Measurements from ENCODE around the gene POU2F1. TPM values are rescaled to one million over a fixed set of nuclear protein-coding genes. Genes with fewer than 3 reads are reported as not detected.

The POU2F1 gene
- total RNA-seq, 1 experiment from 2014 or later, result 11.6 TPM

- no peak for TF ChIP-seq CTCF (IDR thresholded peaks at IDR 0.05; ENCODE audit: unreplicated experiment)
- Mint-ChIP-seq H3K36me3 (ENCODE audit: insufficient read depth, unreplicated experiment) (no peaks in the 10 kb centered on the region), H3K4me3 (ENCODE audit: unreplicated experiment) (peak overlapping the region; percentile 71), H3K27me3 (ENCODE audit: insufficient read depth, unreplicated experiment) (no peaks in the 10 kb centered on the region), H3K9me3 (ENCODE audit: unreplicated experiment) (no peaks in the 10 kb centered on the region), H3K4me1 (ENCODE audit: insufficient read depth, unreplicated experiment) (no peaks in the 10 kb centered on the region), H3K27ac (ENCODE audit: low read depth, unreplicated experiment) (peak overlapping the region; percentile 47)
- BruUV-seq (replicated peaks), result no TSS peak
- POLR2A ChIA-PET, result interaction anchor here (1.0 to 2.4 kb wide), 7 partner anchors 10 to 235 kb away, joined by 3 to 13 read pairs (median 7); partner anchors contain the start of genes CREG1 and POU2F1
- CTCF ChIA-PET, result interaction anchor here (0.6 to 6.5 kb wide), 11 partner anchors 9 to 236 kb away, joined by 3 to 46 read pairs (median 5); partner anchors contain the start of gene POU2F1
- intact Hi-C loops (cut with micrococcal nuclease), result no loop called here
- no peak for DNase-seq (ENCODE audit: unreplicated experiment)
Observed at GRCh38 chr1:167455786-167456446, 235.2 kb downstream of the POU2F1 start.

- no peak for TF ChIP-seq CTCF (IDR thresholded peaks at IDR 0.05; ENCODE audit: unreplicated experiment)
- Mint-ChIP-seq H3K4me1 (ENCODE audit: insufficient read depth, unreplicated experiment) (no peaks in the 10 kb centered on the region), H3K4me3 (ENCODE audit: unreplicated experiment) (peak overlapping the region; percentile 71), H3K9me3 (ENCODE audit: unreplicated experiment) (no peaks in the 10 kb centered on the region), H3K27me3 (ENCODE audit: insufficient read depth, unreplicated experiment) (no peaks in the 10 kb centered on the region), H3K27ac (ENCODE audit: low read depth, unreplicated experiment) (peak overlapping the region; percentile 47), H3K36me3 (ENCODE audit: insufficient read depth, unreplicated experiment) (no peaks in the 10 kb centered on the region)
- POLR2A ChIA-PET, result interaction anchor here (0.5 to 2.4 kb wide), 3 partner anchors 12 to 236 kb away, joined by 3 to 12 read pairs (median 7); partner anchors contain the start of gene POU2F1
- intact Hi-C loops (cut with micrococcal nuclease), result no loop called here
- BruUV-seq (replicated peaks), result no TSS peak
- DNase-seq (ENCODE audit: unreplicated experiment), result no peak
- CTCF ChIA-PET, result interaction anchor here (0.9 to 6.5 kb wide), 6 partner anchors 9 to 189 kb away, joined by 3 to 46 read pairs (median 8); no protein-coding TSS in a partner anchor
Observed at GRCh38 chr1:167456524-167456923, 235.8 kb downstream of the POU2F1 start.

GRCh38 chr1:167456926-167457325 lies 236.2 kb downstream of the POU2F1 start:
- DNase-seq (ENCODE audit: unreplicated experiment), result no peak
- ChIA-PET CTCF (interaction anchor here (0.6 to 6.5 kb wide), 6 partner anchors 10 to 105 kb away, joined by 3 to 46 read pairs (median 8); no protein-coding TSS in a partner anchor), POLR2A (interaction anchor here (0.5 kb wide), 1 partner anchor 13 kb away, joined by 3 read pairs; no protein-coding TSS in a partner anchor)
- H3K27me3 Mint-ChIP-seq (ENCODE audit: insufficient read depth, unreplicated experiment), result no peaks in the 10 kb centered on the region
- intact Hi-C loops (cut with micrococcal nuclease), result no loop called here
- no peak for TF ChIP-seq CTCF (IDR thresholded peaks at IDR 0.05; ENCODE audit: unreplicated experiment)
- H3K36me3 Mint-ChIP-seq (ENCODE audit: insufficient read depth, unreplicated experiment), result no peaks in the 10 kb centered on the region
- no peak overlapping the region for H3K27ac Mint-ChIP-seq (ENCODE audit: low read depth, unreplicated experiment)
- H3K4me1 Mint-ChIP-seq (ENCODE audit: insufficient read depth, unreplicated experiment), result no peaks in the 10 kb centered on the region
- BruUV-seq (replicated peaks), result no TSS peak
- H3K9me3 Mint-ChIP-seq (ENCODE audit: unreplicated experiment), result no peaks in the 10 kb centered on the region
- H3K4me3 Mint-ChIP-seq (ENCODE audit: unreplicated experiment), result peak overlapping the region; percentile 71

- TF ChIP-seq CTCF (IDR thresholded peaks at IDR 0.05; ENCODE audit: unreplicated experiment), result no peak
- Mint-ChIP-seq H3K27me3 (ENCODE audit: insufficient read depth, unreplicated experiment) (no peaks in the 10 kb centered on the region), H3K36me3 (ENCODE audit: insufficient read depth, unreplicated experiment) (no peaks in the 10 kb centered on the region), H3K9me3 (ENCODE audit: unreplicated experiment) (no peaks in the 10 kb centered on the region), H3K4me1 (ENCODE audit: insufficient read depth, unreplicated experiment) (no peaks in the 10 kb centered on the region), H3K27ac (ENCODE audit: low read depth, unreplicated experiment) (no peak overlapping the region), H3K4me3 (ENCODE audit: unreplicated experiment) (no peak overlapping the region)
- CTCF ChIA-PET, result interaction anchor here (1.6 to 6.5 kb wide), 4 partner anchors 11 to 19 kb away, joined by 3 to 44 read pairs (median 8); no protein-coding TSS in a partner anchor
- POLR2A ChIA-PET, result interaction anchor here (0.5 kb wide), 1 partner anchor 46 kb away, joined by 3 read pairs; no protein-coding TSS in a partner anchor
- intact Hi-C loops (cut with micrococcal nuclease), result no loop called here
- no peak for DNase-seq (ENCODE audit: unreplicated experiment)
- BruUV-seq (replicated peaks), result no TSS peak
Observed at GRCh38 chr1:167457936-167458584, 237.4 kb downstream of the POU2F1 start.
